Right lobe of liver (tissue), 6 donors: ENCODE results near the gene CTRB2. TPM values are rescaled to one million over a fixed set of nuclear protein-coding genes. Genes with fewer than 3 reads are reported as not detected.
"Not testable (repeated sequence)": the region's sequence is repeated elsewhere in the genome, so short reads cannot be mapped to it uniquely, and the experiment has no call there.

Source experiments
- ATAC-seq, 4 donors: fragments of 200-7000 bp; cut with Tn5 transposase; one replicate each; pipeline ENCODE4 v1.9.1; 2020; ENCODE audit warnings: mild to moderate bottlenecking in 4 of 4, moderate library complexity in 4 of 4
- DNase-seq, 3 donors: peaks; one replicate each; pipeline ENCODE4 v3.0.0-alpha.2; 2020
- H3K27ac ChIP-seq, 3 donors: fragments of 200-600 bp; one replicate each; pipeline ENCODE4 v1.8.0; 2022
- H3K27me3 ChIP-seq, 2 donors: fragments of 200-600 bp; one replicate each; pipeline ENCODE4 v1.8.0; 2022
- H3K36me3 ChIP-seq, 4 donors: fragments of 200-600 bp; sonication (generic) in 1 of 4; one replicate each; pipeline versions ENCODE4 v1.5.1 to v1.8.0; 2017 to 2022; ENCODE audit warnings: control low read depth in 1 of 4
- H3K4me1 ChIP-seq, 4 donors: fragments of 200-600 bp; sonication (generic) in 1 of 4; one replicate each; pipeline versions ENCODE4 v1.5.1 to v1.8.0; 2017 to 2022; ENCODE audit warnings: control low read depth in 1 of 4
- H3K4me3 ChIP-seq, 3 donors: fragments of 200-600 bp; one replicate each; pipeline ENCODE4 v1.8.0; 2022
- H3K9me3 ChIP-seq, 4 donors: fragments of 200-600 bp; sonication (generic) in 1 of 4; one replicate each; pipeline versions ENCODE4 v1.5.1 to v1.8.0; 2017 to 2022; ENCODE audit warnings: control low read depth in 1 of 4
- CTCF ChIP-seq, 4 donors: fragments of 200-600 bp in 3 of 4; fragments of 450-650 bp in 1 of 4; IDR thresholded peaks; one replicate each; pipeline versions ENCODE4 v1.5.1 to v1.8.0; 2016 to 2022; ENCODE audit warnings: antibody characterized with exemption in 4 of 4, mild to moderate bottlenecking in 2 of 4
- POLR2A ChIP-seq: fragments of 450-650 bp; IDR thresholded peaks from one replicate; pipeline ENCODE4 v1.6.1; 2017; ENCODE audit warnings: antibody characterized with exemption, mild to moderate bottlenecking
- WGBS: methylation state at CpG from one replicate; pipeline ENCODE4 v1.1.6; 2018; ENCODE audit warnings: low coverage, low lambda C conversion rate; ENCODE audit not compliant: insufficient coverage; ENCODE audit errors: missing lambda C conversion rate; 5-methylcytosine and 5-hydroxymethylcytosine counted together
- intact Hi-C, 2 donors: fragments of 100-400 bp; cut with DNase I; formaldehyde crosslinking; loops; one replicate each; pipeline versions ENCODE4 v1.11.2 to v1.14.1; 2022
- total RNA-seq, 6 experiments: library from RNA; depleted of rRNA in 2 of 6; stranded (reverse); fragments of >200 nt in 2 of 6; fragmentation: NEBNext Ultra II Directional in 3 of 6; extraction: Animal tissue kit (Norgen Biotek cat#: 25700) in 3 of 6; gene quantifications; one replicate each; pipeline versions ENCODE4 v1.1.0 to v1.2.4, GENCODE V29; 2016 to 2023
- donor health status: DM: no; HTN: yes; CAD: no.
- donor health status: DM: no; HTN: no; CAD: no.
- donor health status: DM: no; HTN: no; CAD: no.
- donor health status: DM: no; HTN: yes; CAD: no.
- donor health status: DM: no; HTN: yes; CAD: no.

CTRB2 gene
- total RNA-seq, 6 experiments from 2014 or later = not detected

- intact Hi-C loops = no loop called here
- no peak for DNase-seq
- no peak overlapping the region for H3K27ac ChIP-seq
- no peak overlapping the region for H3K4me3 ChIP-seq
- H3K27me3 ChIP-seq = no peaks in the 10 kb centered on the region
- no peak for TF ChIP-seq CTCF (IDR thresholded peaks at IDR 0.05)
- no peak for TF ChIP-seq POLR2A
- H3K4me1 ChIP-seq = no peaks in the 10 kb centered on the region
- no peaks in the 10 kb centered on the region for H3K36me3 ChIP-seq
- ATAC-seq = no peak
- no peaks in the 10 kb centered on the region for H3K9me3 ChIP-seq
- WGBS = 83% methylated on average over 10 of the region's 11 CpGs
Observed at GRCh38 chr16:75217389-75217851, 10.5 kb upstream of the CTRB2 start.

DNA sequence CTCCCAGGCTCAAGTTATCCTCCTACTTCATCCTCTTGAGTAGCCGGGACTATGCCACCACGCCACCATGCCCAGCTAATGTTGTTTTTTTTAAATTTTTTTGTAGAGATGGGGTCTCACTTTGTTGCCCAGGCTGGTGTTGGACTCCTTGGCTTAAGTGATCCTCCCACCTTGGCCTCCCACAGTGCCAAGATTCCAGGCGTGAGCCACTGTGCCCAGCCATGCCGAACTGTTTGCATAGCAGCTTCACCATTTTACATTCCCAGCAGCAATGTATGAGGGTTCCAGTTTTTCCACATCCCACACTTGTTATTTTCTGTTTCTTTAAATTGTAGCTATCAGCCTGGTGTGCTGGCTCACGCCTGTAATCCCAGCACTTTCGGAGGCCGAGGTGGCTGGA, 9.6 kb upstream of the CTRB2 start:
- DNase-seq (no peak), ATAC-seq (no peak)
- H3K4me1 ChIP-seq = no peaks in the 10 kb centered on the region
- H3K9me3 ChIP-seq = no peaks in the 10 kb centered on the region
- H3K4me3 ChIP-seq = no peak overlapping the region
- H3K27me3 ChIP-seq = no peaks in the 10 kb centered on the region
- no peak overlapping the region for H3K27ac ChIP-seq
- TF ChIP-seq POLR2A (no peak), CTCF (IDR thresholded peaks at IDR 0.05) (no peak)
- 91% methylated on average over 7 of the region's 7 CpGs for WGBS
- no peaks in the 10 kb centered on the region for H3K36me3 ChIP-seq
- intact Hi-C loops = no loop called here

DNA sequence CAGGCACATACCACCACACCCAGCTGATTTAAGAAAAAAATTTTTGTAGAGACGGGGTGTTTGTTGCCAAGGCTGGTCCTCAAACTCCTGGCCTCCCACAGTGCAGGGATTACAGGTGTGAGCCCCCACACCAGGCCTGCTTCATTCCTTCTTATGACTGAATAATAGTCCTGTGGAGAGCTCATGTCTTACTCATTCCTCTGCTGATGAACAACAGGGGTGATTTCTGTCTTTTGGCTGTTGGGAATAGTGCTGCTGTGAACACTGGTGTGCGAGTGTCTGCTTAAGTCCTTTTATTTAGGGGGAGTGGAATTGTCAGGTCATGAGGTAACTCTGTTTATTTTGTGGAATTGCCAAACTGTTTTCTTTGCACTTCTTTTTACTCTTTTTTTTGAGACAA, 9.2 kb upstream of the CTRB2 start:
- Histone ChIP-seq H3K27me3 (no peaks in the 10 kb centered on the region), H3K4me3 (no peak overlapping the region), H3K36me3 (no peaks in the 10 kb centered on the region), H3K9me3 (no peaks in the 10 kb centered on the region), H3K27ac (no peak overlapping the region), H3K4me1 (no peaks in the 10 kb centered on the region)
- no peak for TF ChIP-seq POLR2A
- TF ChIP-seq CTCF (IDR thresholded peaks at IDR 0.05) = no peak
- ATAC-seq = peak; percentile 14 to 38 (median 28)
- WGBS = 50% methylated on average over 2 of the region's 2 CpGs
- intact Hi-C loops = no loop called here
- no peak for DNase-seq

DNA sequence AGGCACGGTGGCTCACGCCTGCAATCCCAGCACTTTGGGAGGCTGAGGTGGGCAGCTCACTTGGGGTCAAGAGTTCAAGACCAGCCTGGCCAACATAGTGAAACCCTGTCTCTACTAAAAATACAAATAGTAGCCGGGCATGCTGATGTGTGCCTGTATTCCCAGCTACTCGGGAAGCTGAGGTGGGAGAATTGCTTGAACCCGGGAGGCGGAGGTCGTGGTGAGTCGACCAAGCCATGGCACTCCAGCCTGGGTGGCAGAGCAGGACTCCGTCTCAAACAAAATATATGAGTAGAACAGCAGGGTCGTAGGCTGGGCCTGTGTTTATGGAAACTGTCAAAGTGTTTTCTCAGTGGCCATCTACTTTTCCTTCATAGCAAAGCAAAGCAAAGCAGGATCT, 4.3 kb upstream of the CTRB2 start:
- ATAC-seq, H3K27ac ChIP-seq, H3K9me3 ChIP-seq, intact Hi-C loops, H3K36me3 ChIP-seq, H3K27me3 ChIP-seq, DNase-seq, H3K4me3 ChIP-seq, H3K4me1 ChIP-seq: not testable (repeated sequence)
- 50% methylated on average over 5 of the region's 10 CpGs for WGBS

GRCh38 chr16:75209944-75210343, 3.0 kb upstream of the CTRB2 start:
- no peaks in the 10 kb centered on the region for H3K36me3 ChIP-seq
- TF ChIP-seq POLR2A (no peak), CTCF (IDR thresholded peaks at IDR 0.05) (no peak)
- no peaks in the 10 kb centered on the region for H3K9me3 ChIP-seq
- H3K4me1 ChIP-seq = no peaks in the 10 kb centered on the region
- H3K27ac ChIP-seq = no peak overlapping the region
- no peak overlapping the region for H3K4me3 ChIP-seq
- intact Hi-C loops = no loop called here
- no peak for DNase-seq
- ATAC-seq = no peak
- no peaks in the 10 kb centered on the region for H3K27me3 ChIP-seq
- WGBS = 86% methylated on average over 5 of the region's 5 CpGs

DNA sequence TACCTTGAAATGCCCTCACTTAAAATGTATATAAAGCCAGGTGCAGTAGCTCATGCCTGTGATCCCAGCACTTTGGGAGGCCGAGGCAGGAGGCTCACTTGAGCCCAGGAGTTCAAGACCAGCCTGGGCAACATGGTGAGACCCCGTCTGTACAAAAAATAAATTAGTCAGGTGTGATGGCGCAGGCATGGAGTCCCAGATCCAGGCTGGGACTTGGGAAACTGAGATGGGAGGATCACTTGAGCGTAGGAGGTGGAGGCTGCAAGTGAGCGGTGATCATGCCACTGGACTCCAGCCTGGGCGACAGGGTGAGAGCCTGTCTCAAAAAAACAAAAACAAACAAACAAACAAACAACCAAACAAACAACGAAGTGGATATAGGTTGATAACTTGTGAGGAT, 2.6 kb upstream of the CTRB2 start:
- not testable (repeated sequence) for DNase-seq

More for the DNA sequence above, 2.6 kb upstream of the CTRB2 start:
- H3K27ac ChIP-seq, H3K4me3 ChIP-seq, H3K4me1 ChIP-seq, H3K27me3 ChIP-seq, ATAC-seq, H3K9me3 ChIP-seq, H3K36me3 ChIP-seq, intact Hi-C loops: not testable (repeated sequence)
- 86% methylated on average over 5 of the region's 7 CpGs for WGBS
